Psoas muscle (tissue), 8 donors: ENCODE results near the gene PTK6. TPM values are rescaled to one million over a fixed set of nuclear protein-coding genes. Genes with fewer than 3 reads are reported as not detected.

Experiments used
- ATAC-seq, 4 donors: fragments of 200-7000 bp; cut with Tn5 transposase; one replicate each; pipeline ENCODE4 v1.9.1; 2020; ENCODE audit warnings: moderate library complexity in 3 of 4, mild to moderate bottlenecking in 2 of 4
- DNase-seq, 2 donors: peaks; one replicate each; pipeline ENCODE4 v3.0.0-alpha.2; 2020
- H3K27ac ChIP-seq: fragments of 200-600 bp; one replicate; pipeline ENCODE4 v1.8.0; 2022
- H3K27me3 ChIP-seq, 3 donors: fragments of 200-600 bp in 1 of 3; one replicate each; pipeline versions ENCODE4 v1.6.1 to v1.8.0; 2013 to 2022; ENCODE audit warnings: low read length in 2 of 3, mild to moderate bottlenecking in 2 of 3, moderate library complexity in 1 of 3; ENCODE audit not compliant: insufficient read depth in 3 of 3
- H3K36me3 ChIP-seq, 2 donors: fragments of 200-600 bp in 1 of 2; one replicate each; pipeline versions ENCODE4 v1.6.1 to v1.8.0; 2013 to 2022; ENCODE audit warnings: low read depth in 1 of 2, mild to moderate bottlenecking in 1 of 2, moderate library complexity in 1 of 2; ENCODE audit not compliant: insufficient read depth in 1 of 2
- H3K4me1 ChIP-seq: fragments of 200-600 bp; one replicate; pipeline ENCODE4 v1.8.0; 2022
- H3K4me3 ChIP-seq: fragments of 200-600 bp; one replicate; pipeline ENCODE4 v1.8.0; 2022; ENCODE audit warnings: mild to moderate bottlenecking
- H3K9me3 ChIP-seq: fragments of 200-600 bp; one replicate; pipeline ENCODE4 v1.8.0; 2022
- CTCF ChIP-seq: fragments of 200-600 bp; IDR thresholded peaks from one replicate; pipeline ENCODE4 v1.8.0; 2022; ENCODE audit warnings: antibody characterized with exemption
- WGBS, 3 donors: extraction: QIAGEN DNeasy Blood & Tissue Kit; methylation state at CpG; one replicate each; pipeline versions ENCODE4 v1.1.6 to v1.1.7; 2013; 5-methylcytosine and 5-hydroxymethylcytosine counted together
- intact Hi-C, 2 donors: fragments of 100-400 bp; cut with DNase I; formaldehyde crosslinking; loops; one replicate each; pipeline versions ENCODE4 v1.11.0 to v1.14.2; 2022
- polyA plus RNA-seq, 3 donors: library from polyadenylated mRNA; stranded (reverse); fragments of 200-250 nt; gene quantifications; one replicate each; pipeline ENCODE4 v1.2.3, GENCODE V29; 2013
- total RNA-seq, 4 donors: library from RNA; stranded (reverse); fragmentation: NEBNext Ultra II Directional in 2 of 4; extraction: Animal tissue kit (Norgen Biotek cat#: 25700) in 2 of 4; gene quantifications; one replicate each; pipeline versions ENCODE4 v1.2.1 to v1.2.4, GENCODE V29; 2021 to 2023
- donor health status: healthy with polysubstance abuse.
- donor health status: DM: no; HTN: no; CAD: no; lungs with moderate emphysema.
- donor health status: Bipolar disorder and iron deficiency.
- donor health status: healthy.
- donor health status: DM: yes; HTN: yes; CAD: no.
- donor health status: DM: no; HTN: no; CAD: no.
- donor health status: DM: no; HTN: no; CAD: no.
- donor health status: DM: yes; HTN: yes; CAD: no.

PTK6 gene
- total and polyA plus RNA-seq, 7 donors, result 0.04 to 0.06 (median 0.04) TPM; not detected in 4

- ATAC-seq (peak; percentile 21 to 48 (median 33)), DNase-seq (peak; percentile 69 to 89)
- intact Hi-C loops, result loop anchor here (1.0 to 2.0 kb wide), 2 partner anchors 24 to 25 kb away; partner anchors contain the start of gene PPDPF (in 2 of the 2)
- peaks cover 35% of the 10 kb centered on the region for H3K4me1 ChIP-seq
- peak; percentile 92 for TF ChIP-seq CTCF
- peak overlapping the region; percentile 75 for H3K4me3 ChIP-seq
- H3K9me3 ChIP-seq, result no peaks in the 10 kb centered on the region
- H3K27me3 ChIP-seq, result peaks cover 0 to 2% (median 0%) of the 10 kb centered on the region in 3 donors
- peak overlapping the region; percentile 94 for H3K27ac ChIP-seq
- WGBS, 3 donors, result 22 to 26% (median 23%) methylated on average over 42 to 48 of the region's 48 CpGs
- peaks cover 0 to 48% of the 10 kb centered on the region in 2 donors for H3K36me3 ChIP-seq
Measured at GRCh38 chr20:63495741-63496595, 41.2 kb downstream of the PTK6 start.

- Histone ChIP-seq H3K27ac (peak overlapping the region; percentile 30), H3K36me3 (peaks cover 0 to 55% of the 10 kb centered on the region in 2 donors), H3K9me3 (no peaks in the 10 kb centered on the region), H3K4me1 (peaks cover 31% of the 10 kb centered on the region), H3K4me3 (peak overlapping the region; percentile 75), H3K27me3 (peaks cover 0 to 2% (median 0%) of the 10 kb centered on the region in 3 donors)
- no peak for TF ChIP-seq CTCF
- no peak for ATAC-seq
- no peak for DNase-seq
- WGBS, 3 donors, result 67 to 73% (median 70%) methylated on average over 8 of the region's 8 CpGs
- intact Hi-C loops, result no loop called here
Measured at GRCh38 chr20:63495167-63495720, 41.9 kb downstream of the PTK6 start.

GRCh38 chr20:63494420-63495166 is 42.6 kb downstream of the PTK6 start:
- Histone ChIP-seq H3K36me3 (peaks cover 0 to 62% of the 10 kb centered on the region in 2 donors), H3K4me3 (peak overlapping the region; percentile 75), H3K27me3 (peaks cover 0 to 2% (median 0%) of the 10 kb centered on the region in 3 donors), H3K27ac (peak overlapping the region; percentile 30), H3K4me1 (peaks cover 25% of the 10 kb centered on the region), H3K9me3 (no peaks in the 10 kb centered on the region)
- intact Hi-C loops, result no loop called here
- DNase-seq (peak; percentile 20 to 59), ATAC-seq (no peak)
- 67 to 77% (median 69%) methylated on average over 49 to 51 of the region's 51 CpGs for WGBS, 3 donors
- TF ChIP-seq CTCF, result no peak

- intact Hi-C loops, result no loop called here
- H3K36me3 ChIP-seq, result peaks cover 0 to 67% of the 10 kb centered on the region in 2 donors
Measured at GRCh38 chr20:63494084-63494419, 43.1 kb downstream of the PTK6 start.

More at GRCh38 chr20:63494084-63494419, 43.1 kb downstream of the PTK6 start:
- peaks cover 21% of the 10 kb centered on the region for H3K4me1 ChIP-seq
- no peak for TF ChIP-seq CTCF
- no peak overlapping the region for H3K27ac ChIP-seq
- peak in 1 of 2 donors; percentile 10 for DNase-seq
- H3K9me3 ChIP-seq, result no peaks in the 10 kb centered on the region
- WGBS, 3 donors, result 44 to 62% (median 47%) methylated on average over 7 of the region's 7 CpGs
- no peak for ATAC-seq
- peaks cover 0 to 2% (median 0%) of the 10 kb centered on the region in 3 donors for H3K27me3 ChIP-seq
- peak overlapping the region; percentile 75 for H3K4me3 ChIP-seq
